ENCODE results near the gene PIEZO1. TPM values are rescaled to one million over a fixed set of nuclear protein-coding genes. Genes with fewer than 3 reads are reported as not detected.

Gene PIEZO1
- total and polyA plus RNA-seq, 10 of the 15 experiments (the other 5 are each of a cell fraction or from before 2014, with no cell fraction given) = 1.3 to 169 (median 33.4) TPM

- H3K9ac ChIP-seq (ENCODE audit: control insufficient read depth, insufficient read depth, low read length) = no peak overlapping the region
- ChIA-PET SMC1A (ENCODE audit: uncharacterized antibody, unreplicated experiment) (interaction anchor here (1.0 kb wide), 1 partner anchor 36 kb away, joined by 5 read pairs; no protein-coding TSS in a partner anchor), CTCF (interaction anchor here (0.5 to 2.0 kb wide), 6 partner anchors 8 to 471 kb away, joined by 3 to 8 read pairs (median 4); no protein-coding TSS in a partner anchor), RAD21 (ENCODE audit: unreplicated experiment) (interaction anchor here (0.6 to 2.4 kb wide), 4 partner anchors 8 to 81 kb away, joined by 3 to 11 read pairs (median 4); no protein-coding TSS in a partner anchor), POLR2A (interaction anchor here (0.5 to 0.9 kb wide), 3 partner anchors 36 to 753 kb away, joined by 3 to 6 read pairs (median 3); no protein-coding TSS in a partner anchor)
- 0 out of 2 replicates have a peak overlapping the region, but pooled peaks have one; percentile 11 for H3K4me3 ChIP-seq
- BruUV-seq (replicated peaks) = no TSS peak
- 76% methylated on average over 33 of the region's 39 CpGs for WGBS (ENCODE audit: insufficient coverage, insufficient replicate concordance, low lambda C conversion rate, missing lambda C conversion rate)
- no peaks in the 10 kb centered on the region for H3K27me3 ChIP-seq (replicated peaks in 1 of 2; ENCODE audit: control insufficient read depth in 2 of 2, insufficient read depth in 2 of 2, low read length in 1 of 2)
- no peaks in the 10 kb centered on the region for H4K20me1 ChIP-seq (ENCODE audit: control insufficient read depth, insufficient read depth)
- no peaks in the 10 kb centered on the region; the same call in none of the 2 replicates for H3K79me2 ChIP-seq (ENCODE audit: control insufficient read depth, insufficient read depth, low read length)
- no peaks in the 10 kb centered on the region for H3K9me3 ChIP-seq (replicated peaks; ENCODE audit: control insufficient read depth, insufficient read depth, low read length)
- FAIRE-seq (no peak), ATAC-seq (no peak), DNase-seq (ENCODE audit: low read depth, low spot score) (no peak)
- no peak overlapping the region for H2AFZ ChIP-seq (ENCODE audit: control insufficient read depth, low read depth, low read length)
- H3K4me2 ChIP-seq (ENCODE audit: control insufficient read depth, insufficient read depth) = 0 out of 2 replicates have a peak overlapping the region, but pooled peaks have one; percentile 42
- intact Hi-C loops (cut with micrococcal nuclease; ENCODE audit: unreplicated experiment) (loop anchor here (2.0 to 10.0 kb wide), 2 partner anchors 40 to 470 kb away; partner anchors contain the start of genes PIEZO1 and ZNF778), in situ Hi-C loops (cut with MboI) (loop anchor here (5.0 kb wide), 2 partner anchors 422 to 467 kb away; no protein-coding TSS in a partner anchor)
- no peak for TF ChIP-seq SKIL (IDR thresholded peaks at IDR 0.05; ENCODE audit: low read depth, poor library complexity, severe bottlenecking)
- TF ChIP-seq ATF3 (IDR thresholded peaks at IDR 0.05; ENCODE audit: borderline replicate concordance, extremely low read depth, low read depth, low read length) = no peak
- TF ChIP-seq STAT1 (conservative IDR thresholded peaks at IDR 0.05) = no peak
- no peak for TF ChIP-seq POU2F2 (IDR thresholded peaks at IDR 0.05; ENCODE audit: borderline replicate concordance, low read depth, low read length)
- no peak for TF ChIP-seq SP1 (IDR thresholded peaks at IDR 0.05; ENCODE audit: low read depth, low read length)
- TF ChIP-seq POLR2AphosphoS5 (IDR thresholded peaks at IDR 0.05; ENCODE audit: low read length) = no peak
- TF ChIP-seq NKRF (conservative IDR thresholded peaks at IDR 0.05) = no peak
- TF ChIP-seq PBX3 (IDR thresholded peaks at IDR 0.05; ENCODE audit: insufficient replicate concordance, low read depth, low read length) = no peak
- H3K27ac ChIP-seq (ENCODE audit: control insufficient read depth, insufficient read depth) = peak overlapping the region; percentile 52; the same call in 1 of the 2 replicates
- peaks cover 11% of the 10 kb centered on the region for H3K4me1 ChIP-seq (ENCODE audit: control insufficient read depth, insufficient read depth, low read length)
- peaks cover 0 to 26% of the 10 kb centered on the region in 2 experiments; a peak in 3 of 4 replicates for H3K36me3 ChIP-seq (ENCODE audit: control insufficient read depth in 2 of 2, insufficient read depth in 2 of 2, low read length in 1 of 2)
Measured at GRCh38 chr16:88744577-88745521, 40.2 kb downstream of the PIEZO1 start.

Data from GM12878 (cell line).